CD4-positive, alpha-beta T cell (primary cell): ENCODE measurements around the gene JAG1. TPM values are rescaled to one million over a fixed set of nuclear protein-coding genes. Genes with fewer than 3 reads are reported as not detected.

Experiments
- ATAC-seq: fragments of 200-7000 bp; cut with Tn5 transposase; one replicate; pipeline ENCODE4 v1.10.0; 2022; ENCODE audit warnings: mild to moderate bottlenecking; ENCODE audit not compliant: poor library complexity
- CTCF ChIA-PET: fragments of 350-600 bp; sonication (Branson Sonifier 250); formaldehyde crosslinking; loops from one replicate; lab custom pipeline; 2021; ENCODE audit warnings: antibody characterized with exemption, inconsistent platforms; lab: Charles Lee
- POLR2A ChIA-PET: fragments of 350-600 bp; sonication (Branson Sonifier 250); formaldehyde crosslinking; loops from one replicate; lab custom pipeline; 2021; ENCODE audit warnings: antibody characterized with exemption, inconsistent platforms; lab: Charles Lee
- DNase-seq, 14 experiments: peaks; one replicate each; pipeline ENCODE4 v3.0.0-alpha.2; 2013 to 2020; ENCODE audit warnings: mixed read lengths in 2 of 14
- H3K27ac ChIP-seq, 2 donors: one replicate each; pipeline versions ENCODE4 v1.5.1 to v1.7.0; 2013; ENCODE audit warnings: low read length in 2 of 2, low read depth in 1 of 2, mild to moderate bottlenecking in 1 of 2
- H3K27me3 ChIP-seq, 2 experiments: 1 replicate in 1 of 2; 2 replicates in 1 of 2; pipeline versions ENCODE4 v1.6.1 to v1.7.0; 2013; ENCODE audit warnings: low read length in 2 of 2, control low read depth in 1 of 2, mild to moderate bottlenecking in 1 of 2, moderate library complexity in 1 of 2; ENCODE audit not compliant: insufficient read depth in 2 of 2, control insufficient read depth in 1 of 2
- H3K36me3 ChIP-seq: one replicate; pipeline ENCODE4 v1.6.1; 2013; ENCODE audit warnings: low read length, control low read depth; ENCODE audit not compliant: insufficient read depth
- H3K4me1 ChIP-seq: one replicate; pipeline ENCODE4 v1.6.1; 2013; ENCODE audit warnings: low read length, control low read depth; ENCODE audit not compliant: insufficient read depth
- H3K4me3 ChIP-seq: one replicate; pipeline ENCODE4 v1.5.1; 2013; ENCODE audit warnings: mild to moderate bottlenecking, low read length, moderate library complexity
- H3K9me3 ChIP-seq, 2 experiments: 1 replicate in 1 of 2; 2 replicates in 1 of 2; pipeline versions ENCODE4 v1.6.1 to v1.7.0; 2013; ENCODE audit warnings: low read length in 2 of 2, mild to moderate bottlenecking in 2 of 2, control low read depth in 1 of 2, moderate library complexity in 1 of 2; ENCODE audit not compliant: control insufficient read depth in 1 of 2, insufficient read depth in 1 of 2
- H3K27ac Mint-ChIP-seq: one replicate; pipeline ENCODE4 v1.8.0; 2020; ENCODE audit warnings: mixed read lengths
- H3K27me3 Mint-ChIP-seq: one replicate; pipeline ENCODE4 v1.8.0; 2021; ENCODE audit warnings: mixed read lengths
- H3K36me3 Mint-ChIP-seq: one replicate; pipeline ENCODE4 v1.8.0; 2021; ENCODE audit warnings: low read depth, mixed read lengths
- H3K4me1 Mint-ChIP-seq: one replicate; pipeline ENCODE4 v1.8.0; 2021; ENCODE audit warnings: low read depth, mixed read lengths
- H3K4me3 Mint-ChIP-seq: one replicate; pipeline ENCODE4 v1.8.0; 2020; ENCODE audit warnings: mild to moderate bottlenecking, mixed read lengths
- H3K9me3 Mint-ChIP-seq: one replicate; pipeline ENCODE4 v1.8.0; 2020; ENCODE audit warnings: mixed read lengths
- CTCF ChIP-seq: fragments of 200-600 bp; IDR thresholded peaks from one replicate; pipeline ENCODE4 v1.8.0; 2022; ENCODE audit warnings: antibody characterized with exemption, mild to moderate bottlenecking
- intact Hi-C, 2 experiments: fragments of 100-400 bp; cut with DNase I in 1 of 2; cut with micrococcal nuclease in 1 of 2; formaldehyde crosslinking; loops; one replicate each; pipeline versions ENCODE4 v1.15.1 to v1.9.0; 2023 to 2025; cut with DNase I, micrococcal nuclease
- total RNA-seq, 174 experiments: library from RNA in 2 of 174; stranded (reverse) in 2 of 174; gene quantifications; one replicate each; pipeline ENCODE4 v1.2.3 and lab custom pipeline; 2021 to 2026

The JAG1 gene
- total RNA-seq, 2 experiments from 2014 or later: 0.77 to 1.2 TPM

GRCh38 chr20:10639737-10640556 is 33.9 kb downstream of the JAG1 start:
- no peak for ATAC-seq
- CTCF ChIA-PET: no interaction called here

GRCh38 chr20:10639077-10639736 is 34.6 kb downstream of the JAG1 start:
- intact Hi-C loops: no loop called here

More at GRCh38 chr20:10639737-10640556, 33.9 kb downstream of the JAG1 start:
- no peaks in the 10 kb centered on the region for H3K27me3 Mint-ChIP-seq
- no peak overlapping the region for H3K4me3 Mint-ChIP-seq
- H3K9me3 Mint-ChIP-seq: no peaks in the 10 kb centered on the region
- no peak overlapping the region for H3K27ac Mint-ChIP-seq
- no peak for TF ChIP-seq CTCF
- no peaks in the 10 kb centered on the region for H3K36me3 ChIP-seq
- H3K9me3 ChIP-seq: no peaks in the 10 kb centered on the region
- H3K27me3 ChIP-seq: no peaks in the 10 kb centered on the region
- no peaks in the 10 kb centered on the region for H3K36me3 Mint-ChIP-seq
- H3K4me1 ChIP-seq: no peaks in the 10 kb centered on the region
- no peak overlapping the region for H3K27ac ChIP-seq
- no peak for DNase-seq
- H3K4me1 Mint-ChIP-seq: no peaks in the 10 kb centered on the region
- H3K4me3 ChIP-seq: no peak overlapping the region
- intact Hi-C loops: no loop called here
- POLR2A ChIA-PET: no interaction called here

GRCh38 chr20:10637563-10637962 is 36.2 kb downstream of the JAG1 start:
- intact Hi-C loops: no loop called here
- Histone ChIP-seq H3K4me3 (no peak overlapping the region), H3K27ac (no peak overlapping the region), H3K9me3 (no peaks in the 10 kb centered on the region), H3K27me3 (no peaks in the 10 kb centered on the region), H3K36me3 (no peaks in the 10 kb centered on the region), H3K4me1 (no peaks in the 10 kb centered on the region)
- no peaks in the 10 kb centered on the region for H3K27me3 Mint-ChIP-seq
- H3K36me3 Mint-ChIP-seq: no peaks in the 10 kb centered on the region
- ChIA-PET CTCF (no interaction called here), POLR2A (no interaction called here)
- DNase-seq (no peak), ATAC-seq (no peak)
- no peak overlapping the region for H3K27ac Mint-ChIP-seq
- H3K4me1 Mint-ChIP-seq: peaks cover 8% of the 10 kb centered on the region
- TF ChIP-seq CTCF: no peak
- no peak overlapping the region for H3K4me3 Mint-ChIP-seq
- H3K9me3 Mint-ChIP-seq: no peaks in the 10 kb centered on the region

More at GRCh38 chr20:10639077-10639736, 34.6 kb downstream of the JAG1 start:
- Mint-ChIP-seq H3K4me1 (no peaks in the 10 kb centered on the region), H3K36me3 (no peaks in the 10 kb centered on the region), H3K27me3 (no peaks in the 10 kb centered on the region), H3K9me3 (no peaks in the 10 kb centered on the region), H3K4me3 (no peak overlapping the region), H3K27ac (no peak overlapping the region)
- DNase-seq (no peak), ATAC-seq (no peak)
- ChIA-PET CTCF (no interaction called here), POLR2A (no interaction called here)
- Histone ChIP-seq H3K27me3 (no peaks in the 10 kb centered on the region), H3K27ac (no peak overlapping the region), H3K4me3 (no peak overlapping the region), H3K4me1 (no peaks in the 10 kb centered on the region), H3K36me3 (no peaks in the 10 kb centered on the region), H3K9me3 (no peaks in the 10 kb centered on the region)
- no peak for TF ChIP-seq CTCF
